HG03039 (cell line): ENCODE data around the gene ATP10B.

Experiments
- ATAC-seq: cut with Tn5 transposase; IDR thresholded peaks from one replicate; pipeline ENCODE4 v1.9.1; 2021; ENCODE audit warnings: mild to moderate bottlenecking, moderate library complexity; ENCODE audit not compliant: unreplicated experiment

The ATP10B gene

DNA sequence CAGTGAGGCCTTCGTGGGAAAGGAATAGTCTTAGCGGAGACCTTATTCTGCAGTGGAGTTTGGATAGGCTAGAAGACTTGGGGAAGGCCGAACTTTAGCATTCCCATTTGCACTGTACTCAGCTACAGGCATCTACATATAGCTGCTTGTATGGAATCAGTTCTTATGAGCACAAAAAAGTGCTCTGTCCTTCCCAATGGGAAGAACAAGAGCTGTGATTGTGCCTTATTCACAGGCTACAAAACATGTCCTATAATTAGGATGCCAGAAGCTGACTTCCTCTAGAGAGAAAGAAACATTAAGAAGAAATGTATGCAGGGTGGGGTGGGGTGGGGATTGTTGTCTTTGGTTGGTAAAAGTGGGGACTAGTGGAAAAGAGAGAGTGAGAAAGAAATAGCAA, 154.7 kb downstream of the ATP10B start:
- ATAC-seq: no peak

GRCh38 chr5:160694896-160695295, 157.1 kb downstream of the ATP10B start:
- ATAC-seq: no peak

GRCh38 chr5:160693831-160694465, 158.1 kb downstream of the ATP10B start:
- no peak for ATAC-seq

- ATAC-seq: no peak
Measured at GRCh38 chr5:160692271-160692670, 159.7 kb downstream of the ATP10B start.

GRCh38 chr5:160685695-160686094, 166.3 kb downstream of the ATP10B start:
- no peak for ATAC-seq

DNA sequence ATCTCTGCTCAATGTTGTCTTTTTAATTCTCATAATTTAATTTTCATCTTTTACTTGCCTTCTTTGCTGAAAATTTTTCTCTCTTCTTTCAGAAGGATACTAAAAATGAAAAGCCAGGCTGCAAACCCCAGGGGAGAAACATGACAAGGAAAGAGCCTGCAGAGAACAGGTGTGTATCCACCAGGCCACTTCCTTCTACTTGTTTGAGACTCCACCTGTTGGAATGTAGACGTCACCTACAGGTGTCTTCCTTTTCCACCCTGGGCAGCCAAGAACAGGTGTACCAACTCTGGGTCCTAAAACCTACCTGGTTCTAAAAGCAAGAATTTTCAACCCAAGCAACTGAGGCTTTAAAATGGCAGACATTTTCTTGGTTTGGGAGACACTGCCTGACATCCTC, 166.8 kb downstream of the ATP10B start:
- ATAC-seq: no peak

DNA sequence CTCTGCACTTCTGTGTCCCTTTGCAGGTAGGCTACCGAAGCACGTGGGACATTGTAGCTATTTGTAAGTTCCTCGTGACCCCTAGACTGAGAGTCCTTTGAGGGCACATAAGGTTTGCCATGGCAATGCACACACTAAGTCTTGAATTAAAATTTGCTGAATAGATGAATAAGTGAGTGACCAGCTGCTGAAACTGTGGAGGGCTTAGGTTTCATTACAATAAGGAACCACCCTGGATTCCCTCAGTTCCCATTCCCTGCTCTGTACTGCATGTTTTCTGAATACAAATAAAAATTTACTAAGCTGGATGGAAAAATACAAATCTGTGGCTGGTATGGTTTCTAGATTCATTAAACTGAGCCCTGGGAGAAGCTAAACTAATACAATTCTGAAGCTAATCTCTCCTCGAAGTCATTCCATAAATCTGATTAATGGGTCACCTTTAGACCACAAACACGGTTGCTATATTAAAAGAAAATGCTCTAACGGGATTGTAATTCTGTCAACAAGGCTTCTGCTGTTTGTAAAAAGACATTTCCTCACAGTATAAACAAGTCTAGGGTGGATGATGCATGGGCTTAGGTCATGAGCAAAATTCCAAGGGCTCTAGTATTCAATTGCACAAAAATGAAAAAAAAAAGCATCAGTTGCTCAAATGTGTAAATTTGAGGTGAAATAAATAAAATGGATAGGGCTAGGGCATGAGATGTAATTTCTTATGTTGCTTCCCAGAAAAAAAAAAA, 172.3 kb downstream of the ATP10B start:
- no peak for ATAC-seq

- no peak for ATAC-seq
Measured at GRCh38 chr5:160675988-160676387, 176.0 kb downstream of the ATP10B start.

- no peak for ATAC-seq
Measured at GRCh38 chr5:160674901-160675300, 177.1 kb downstream of the ATP10B start.

DNA sequence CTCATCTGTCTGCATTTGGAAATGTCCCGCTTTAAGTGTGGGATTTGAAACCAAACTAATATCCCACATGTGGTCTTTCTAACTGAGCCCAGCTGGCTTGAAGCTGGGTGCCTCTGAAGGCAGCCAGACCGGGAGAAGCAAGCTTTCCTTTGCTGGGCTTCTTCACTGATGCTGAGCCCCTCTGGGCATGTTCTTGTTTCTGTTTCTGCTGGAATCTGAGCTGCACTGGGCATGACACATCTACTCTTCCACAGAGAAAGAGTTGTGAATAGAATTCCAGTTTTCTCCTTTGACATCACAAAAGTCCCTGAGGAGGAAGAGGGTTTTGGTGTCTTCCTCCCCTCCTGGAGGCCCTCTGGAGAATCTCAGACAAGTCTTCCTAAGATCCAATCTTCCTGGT, 179.5 kb downstream of the ATP10B start:
- no peak for ATAC-seq

- no peak for ATAC-seq
Measured at GRCh38 chr5:160668356-160668755, 183.7 kb downstream of the ATP10B start.

- ATAC-seq: no peak
Measured at GRCh38 chr5:160667160-160667559, 184.9 kb downstream of the ATP10B start.

DNA sequence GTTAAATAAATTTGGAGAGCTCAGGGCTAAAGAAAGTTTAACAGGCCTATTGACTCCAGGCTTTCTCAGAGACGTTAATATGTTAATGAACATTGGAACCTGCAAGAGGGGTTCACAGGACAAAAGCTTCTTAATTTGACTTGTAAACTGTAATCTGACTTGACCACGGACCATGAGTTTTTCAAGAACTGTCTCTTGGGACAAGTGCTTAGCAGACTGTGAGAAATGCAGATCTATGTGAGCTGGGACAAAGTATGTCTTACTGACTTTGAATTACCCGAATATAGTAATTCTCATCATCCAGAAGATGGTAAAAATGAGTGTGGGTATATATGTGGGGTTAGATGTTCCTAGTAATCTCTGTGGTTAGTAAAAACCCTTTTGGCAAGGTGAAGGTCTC, 186.6 kb downstream of the ATP10B start:
- ATAC-seq: no peak

DNA sequence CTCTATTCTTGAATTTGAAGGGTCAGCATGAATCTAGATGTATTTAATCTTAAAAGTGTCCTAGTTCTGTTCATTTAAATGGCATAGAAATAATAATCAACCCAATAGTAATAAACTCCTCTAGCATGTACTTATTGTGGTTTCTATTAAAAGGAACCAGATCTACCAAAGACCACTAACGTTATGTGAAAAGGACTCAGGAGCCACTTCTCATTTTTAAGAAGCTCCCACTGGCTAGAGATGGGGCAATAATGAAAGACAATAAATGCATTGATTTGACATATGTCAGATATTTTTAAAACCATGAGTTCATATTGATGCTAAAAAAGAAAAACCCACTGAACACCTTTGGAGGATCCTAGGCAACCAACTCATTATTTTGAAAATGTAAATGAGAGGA, 191.9 kb downstream of the ATP10B start:
- ATAC-seq: no peak

DNA sequence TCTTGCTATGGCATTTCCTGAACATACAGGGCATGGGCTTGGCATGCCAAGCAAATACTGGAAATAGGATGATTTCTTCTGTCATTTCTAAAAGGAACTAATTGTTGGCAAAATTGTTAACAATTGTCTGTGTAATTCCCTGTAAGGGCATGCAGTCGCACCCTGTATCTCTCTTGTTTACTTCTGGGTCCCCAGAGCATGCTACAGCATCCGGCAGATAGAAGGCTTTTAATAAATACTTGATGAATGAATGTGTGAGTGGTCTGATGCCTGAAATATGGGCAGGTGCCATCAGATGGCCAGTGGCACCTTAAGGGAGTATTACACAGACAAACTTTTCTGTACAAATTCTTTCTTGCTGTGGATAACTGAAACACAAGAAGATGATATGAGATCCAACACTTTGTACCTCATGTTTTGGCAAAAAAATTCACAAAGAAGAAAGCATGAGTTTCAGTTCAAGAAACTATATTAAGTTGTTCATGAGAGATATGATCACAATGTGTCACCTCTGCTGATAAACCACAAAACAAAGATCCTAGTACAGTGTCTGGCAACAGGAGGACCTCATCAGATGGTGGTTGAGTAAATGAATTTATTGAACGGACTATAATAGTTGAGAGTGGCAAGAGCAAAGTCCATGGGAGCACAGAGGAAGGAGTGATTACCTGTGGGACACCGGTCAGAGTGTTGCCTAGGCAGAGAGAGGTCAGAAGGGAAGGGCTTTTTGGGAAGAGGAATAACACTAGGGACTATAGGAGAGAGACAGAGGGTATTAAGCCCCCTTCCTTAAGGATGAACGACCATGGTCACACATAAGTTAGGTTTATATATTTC, 194.2 kb downstream of the ATP10B start:
- no peak for ATAC-seq

- no peak for ATAC-seq
Measured at GRCh38 chr5:160657068-160657507, 194.9 kb downstream of the ATP10B start.

- no peak for ATAC-seq
Measured at GRCh38 chr5:160655717-160656116, 196.3 kb downstream of the ATP10B start.

DNA sequence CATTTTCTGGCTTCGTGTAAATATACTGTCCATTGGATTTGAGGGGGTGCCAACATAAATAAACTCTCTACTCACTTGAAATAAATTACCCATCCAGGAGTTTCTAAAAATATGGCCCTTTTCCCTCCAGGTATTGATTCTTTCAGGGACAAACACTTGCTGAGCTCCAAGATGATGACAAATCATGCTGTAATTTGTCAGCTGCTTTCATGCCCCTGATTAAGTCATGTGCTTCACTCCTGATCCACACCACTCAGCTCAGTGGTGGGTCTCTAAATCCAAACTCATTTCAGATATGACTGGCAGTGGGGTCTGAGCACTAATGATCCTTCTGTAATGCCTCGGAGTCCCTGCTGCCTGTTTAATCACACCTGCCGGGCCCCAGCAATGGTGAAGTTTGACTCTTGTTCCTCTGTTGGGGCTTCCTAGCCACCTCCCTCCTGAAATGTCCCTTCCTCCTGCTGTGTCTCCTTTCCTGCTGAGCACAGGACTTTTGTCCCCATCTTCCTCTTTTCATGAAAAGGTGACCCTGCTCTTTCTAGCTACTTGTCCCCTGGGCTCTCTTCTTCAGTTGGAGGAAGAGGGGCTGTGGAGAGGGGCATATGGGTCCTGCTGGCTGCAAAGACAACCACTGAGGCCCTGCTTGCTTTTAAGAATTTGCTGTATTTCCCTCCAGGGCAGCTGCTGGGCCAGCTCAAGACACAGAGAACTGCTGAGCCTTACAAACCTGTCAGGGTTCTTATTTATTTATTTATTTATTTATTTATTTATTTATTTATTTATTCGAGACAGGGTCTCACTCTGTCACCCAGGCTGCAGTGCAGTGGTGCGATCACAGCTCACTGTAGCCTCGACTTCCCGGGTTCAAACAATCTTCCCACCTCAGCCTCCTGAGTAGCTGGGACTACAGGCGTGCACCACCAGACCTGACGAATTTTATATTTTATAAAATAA, 200.0 kb downstream of the ATP10B start:
- ATAC-seq: no peak

GRCh38 chr5:160649304-160649703, 202.7 kb downstream of the ATP10B start:
- ATAC-seq: peak; percentile 53

DNA sequence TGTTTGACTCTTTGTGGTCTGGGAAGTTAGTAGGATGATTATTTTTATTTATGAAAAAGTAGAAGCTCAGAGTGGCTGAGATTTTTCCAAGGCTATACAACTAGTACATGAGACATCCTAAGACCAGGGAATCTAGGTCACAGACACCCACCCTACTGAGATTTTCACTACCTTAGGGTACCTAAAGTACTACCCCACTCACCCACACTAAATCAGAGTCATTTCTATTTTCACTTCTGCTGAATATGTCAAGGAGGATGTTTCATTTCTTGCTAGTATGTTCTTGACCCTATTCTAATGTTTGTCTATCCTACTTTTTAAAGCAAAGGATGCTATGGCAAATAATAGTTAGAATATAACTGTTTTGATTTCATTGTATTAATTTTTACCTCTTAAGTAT, 206.0 kb downstream of the ATP10B start:
- no peak for ATAC-seq
